NCI-H748 (cell line): ENCODE results near the gene ZNF503.
A peak's percentile ranks its signal among the peaks of the same experiment; 100 is the strongest.
"Not testable (repeated sequence)": the region's sequence is repeated elsewhere in the genome, so short reads cannot be mapped to it uniquely, and the experiment has no call there.

Source experiments
- DNase-seq: peaks from one replicate; lab custom pipeline; 2025; ENCODE audit not compliant: unreplicated experiment; lab: John Stamatoyannopoulos, UW

ZNF503 gene

GRCh38 chr10:75396631-75397495 lies 4.7 kb downstream of the ZNF503 start:
- DNase-seq = no peak

GRCh38 chr10:75395932-75396630 lies 5.5 kb downstream of the ZNF503 start:
- no peak for DNase-seq

- DNase-seq = no peak
Measured at GRCh38 chr10:75395066-75395931, 6.3 kb downstream of the ZNF503 start.

GRCh38 chr10:75394221-75394620 lies 7.3 kb downstream of the ZNF503 start:
- DNase-seq = no peak

- no peak for DNase-seq
Measured at GRCh38 chr10:75392744-75393143, 8.8 kb downstream of the ZNF503 start.

GRCh38 chr10:75392271-75392670 lies 9.3 kb downstream of the ZNF503 start:
- DNase-seq = no peak

- no peak for DNase-seq
Measured at GRCh38 chr10:75390178-75390577, 11.4 kb downstream of the ZNF503 start.

GRCh38 chr10:75388082-75388481 lies 13.5 kb downstream of the ZNF503 start:
- DNase-seq = no peak

GRCh38 chr10:75386128-75386527 lies 15.4 kb downstream of the ZNF503 start:
- DNase-seq = no peak

- DNase-seq = no peak
Measured at GRCh38 chr10:75379817-75380216, 21.7 kb downstream of the ZNF503 start.

- DNase-seq = no peak
Measured at GRCh38 chr10:75379212-75379724, 22.3 kb downstream of the ZNF503 start.

GRCh38 chr10:75378379-75378778 lies 23.2 kb downstream of the ZNF503 start:
- DNase-seq = no peak

- DNase-seq = no peak
Measured at GRCh38 chr10:75377869-75378268, 23.7 kb downstream of the ZNF503 start.

GRCh38 chr10:75375838-75376237 lies 25.7 kb downstream of the ZNF503 start:
- DNase-seq = no peak

- no peak for DNase-seq
Measured at GRCh38 chr10:75371010-75371409, 30.6 kb downstream of the ZNF503 start.

- DNase-seq = not testable (repeated sequence)
Measured at GRCh38 chr10:75369838-75370237, 31.7 kb downstream of the ZNF503 start.

- no peak for DNase-seq
Measured at GRCh38 chr10:75367901-75368300, 33.7 kb downstream of the ZNF503 start.

- DNase-seq = peak; percentile 3
Measured at GRCh38 chr10:75367021-75367487, 34.5 kb downstream of the ZNF503 start.

- DNase-seq = no peak
Measured at GRCh38 chr10:75363431-75363830, 38.1 kb downstream of the ZNF503 start.

- DNase-seq = not testable (repeated sequence)
Measured at GRCh38 chr10:75359876-75360275, 41.7 kb downstream of the ZNF503 start.

GRCh38 chr10:75358835-75359421 lies 42.6 kb downstream of the ZNF503 start:
- no peak for DNase-seq
